Measurements from ENCODE around the gene SLC22A12. TPM values are rescaled to one million over a fixed set of nuclear protein-coding genes. Genes with fewer than 3 reads are reported as not detected.

SLC22A12 gene
- total RNA-seq = not detected in 2 replicates

DNA sequence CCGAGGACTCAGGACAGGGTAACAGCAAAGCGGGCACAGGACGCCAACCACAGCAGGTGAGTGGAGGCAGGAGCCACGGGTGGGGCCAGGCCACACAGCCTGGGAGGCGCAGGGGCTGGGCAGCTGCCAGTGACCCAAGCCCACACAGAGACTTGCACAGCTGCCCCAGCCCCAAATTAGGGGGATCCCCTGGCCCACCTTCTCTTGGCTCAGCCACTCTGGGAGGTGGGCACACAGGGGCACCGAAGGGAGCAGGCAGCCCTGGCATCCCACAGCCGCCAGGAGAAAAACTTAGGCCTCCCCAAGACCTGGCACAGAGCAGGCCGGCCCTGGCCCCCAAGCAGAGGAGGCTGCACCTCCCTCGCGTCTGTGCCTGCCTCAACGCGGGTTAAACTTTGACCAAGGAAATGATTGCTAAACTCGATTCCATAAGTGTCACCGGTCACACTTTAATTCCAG, at the start of gene SLC22A12:
Gene SLC22A12 (plus strand): TSS at position 458 of the 459 bp plus-strand sequence. CDS start 337 bp downstream, outside the sequence.

Other genes starting within 250 kb of the SLC22A12 start
- 38.3 and 101 TPM in 2 replicates for gene RPS6KA4, start 232.1 kb upstream of the SLC22A12 start, total RNA-seq
- gene SLC22A11, start 35.3 kb upstream of the SLC22A12 start, total RNA-seq = not detected in 2 replicates
- gene NRXN2, start 132.0 kb downstream of the SLC22A12 start, total RNA-seq = 0.44 and 8.4 TPM in 2 replicates
- 1.0 and 1.5 TPM in 2 replicates for gene RASGRP2, start 152.9 kb downstream of the SLC22A12 start, total RNA-seq
- 0.29 and 0.88 TPM in 2 replicates for gene PYGM, start 168.8 kb downstream of the SLC22A12 start, total RNA-seq
- 170 and 171 TPM in 2 replicates for gene SF1, start 187.3 kb downstream of the SLC22A12 start, total RNA-seq
- 12.3 and 28.3 TPM in 2 replicates for gene MAP4K2, start 212.0 kb downstream of the SLC22A12 start, total RNA-seq
- gene MEN1, start 219.3 kb downstream of the SLC22A12 start, total RNA-seq = 20.4 and 25.5 TPM in 2 replicates

Measured in placental pericyte (primary cell).